HepG2 (cell line): ENCODE data around the gene AP1M1. TPM values are rescaled to one million over a fixed set of nuclear protein-coding genes. Genes with fewer than 3 reads are reported as not detected.
A peak's percentile ranks its signal among the peaks of the same experiment; 100 is the strongest.

Source experiments
- ARNT2 ChIP-seq: sonication (generic); formaldehyde crosslinking; IDR thresholded peaks from 2 replicates; pipeline ENCODE4 v1.8.0; 2022; ENCODE audit warnings: mild to moderate bottlenecking, low read depth, missing genetic modification reagents, moderate library complexity
- ATF1 ChIP-seq: IDR thresholded peaks from 2 replicates; pipeline ENCODE4 v1.6.1; 2016; ENCODE audit warnings: mild to moderate bottlenecking, control low read depth
- DMAP1 ChIP-seq: IDR thresholded peaks from 2 replicates; pipeline ENCODE4 v1.6.1; 2016
- ELF3 ChIP-seq: IDR thresholded peaks from 2 replicates; pipeline ENCODE4 v1.6.1; 2016; ENCODE audit warnings: missing genetic modification reagents, missing compliant biosample characterization
- IRF2 ChIP-seq: IDR thresholded peaks from 2 replicates; pipeline ENCODE4 v1.6.1; 2018; ENCODE audit warnings: missing genetic modification reagents, missing compliant biosample characterization
- KDM3A ChIP-seq: IDR thresholded peaks from 2 replicates; pipeline ENCODE4 v1.6.1; 2018; ENCODE audit warnings: low read depth, missing compliant biosample characterization
- KDM5A ChIP-seq: fragments of 200-600 bp; sonication (generic); IDR thresholded peaks from 2 replicates; pipeline ENCODE4 v1.7.0; 2018; ENCODE audit warnings: antibody characterized with exemption, mild to moderate bottlenecking, low read length, borderline replicate concordance
- KLF9 ChIP-seq: IDR thresholded peaks from 2 replicates; pipeline ENCODE4 v1.6.1; 2016; ENCODE audit warnings: low read depth
- MAX ChIP-seq: IDR thresholded peaks from 2 replicates; pipeline ENCODE4 v1.6.1; 2012; ENCODE audit warnings: inconsistent platforms
- MTA3 ChIP-seq: sonication (generic); formaldehyde crosslinking; IDR thresholded peaks from 2 replicates; pipeline ENCODE4 v1.4.0; 2020; ENCODE audit warnings: missing genetic modification reagents
- MXD4 ChIP-seq: IDR thresholded peaks from 2 replicates; pipeline ENCODE4 v1.6.1; 2016; ENCODE audit warnings: mild to moderate bottlenecking, missing biosample characterization, missing genetic modification reagents
- MYNN ChIP-seq: sonication (generic); formaldehyde crosslinking; IDR thresholded peaks from 2 replicates; pipeline ENCODE4 v1.4.0; 2020; ENCODE audit warnings: mild to moderate bottlenecking, low read depth, missing genetic modification reagents
- POGZ ChIP-seq: sonication (generic); formaldehyde crosslinking; IDR thresholded peaks from 2 replicates; pipeline ENCODE4 v1.4.0; 2020; ENCODE audit warnings: mild to moderate bottlenecking, missing genetic modification reagents
- POLR2A ChIP-seq, 2 experiments: IDR thresholded peaks; 2 replicates each; pipeline ENCODE4 v1.6.1; 2011; ENCODE audit warnings: low read depth in 2 of 2, low read length in 2 of 2, mild to moderate bottlenecking in 1 of 2, moderate library complexity in 1 of 2; ENCODE audit not compliant: insufficient read depth in 1 of 2
- SIN3B ChIP-seq: fragments of 150-350 bp; IDR thresholded peaks from 2 replicates; pipeline ENCODE4 v1.6.1; 2014; ENCODE audit warnings: low read length
- SP2 ChIP-seq: sonication (generic); formaldehyde crosslinking; IDR thresholded peaks from 2 replicates; pipeline ENCODE4 v1.5.1; 2020; ENCODE audit warnings: mild to moderate bottlenecking, missing genetic modification reagents
- TBL1XR1 ChIP-seq: fragments of 150-350 bp; IDR thresholded peaks from 2 replicates; pipeline ENCODE4 v1.6.1; 2014; ENCODE audit warnings: borderline replicate concordance, low read length; ENCODE audit not compliant: partially characterized antibody
- TRAFD1 ChIP-seq: sonication (generic); formaldehyde crosslinking; IDR thresholded peaks from 2 replicates; pipeline ENCODE4 v1.5.1; 2020; ENCODE audit warnings: missing genetic modification reagents, mild to moderate bottlenecking, borderline replicate concordance
- ZFY ChIP-seq: sonication (generic); formaldehyde crosslinking; IDR thresholded peaks from 2 replicates; pipeline ENCODE4 v1.4.0; 2020; ENCODE audit warnings: missing genetic modification reagents
- ZGPAT ChIP-seq: IDR thresholded peaks from 2 replicates; pipeline ENCODE4 v1.6.1; 2016; ENCODE audit warnings: mild to moderate bottlenecking
- ZNF329 ChIP-seq: sonication (generic); formaldehyde crosslinking; IDR thresholded peaks from 2 replicates; pipeline ENCODE4 v1.9.0; 2021; ENCODE audit warnings: low read depth, mild to moderate bottlenecking, missing genetic modification reagents
- ZNF383 ChIP-seq: sonication (generic); formaldehyde crosslinking; IDR thresholded peaks from 2 replicates; pipeline ENCODE4 v1.4.0; 2020; ENCODE audit warnings: missing genetic modification reagents, mild to moderate bottlenecking, borderline replicate concordance
- polyA plus RNA-seq, 8 experiments: library from polyadenylated mRNA; depleted of rRNA in 3 of 8; stranded (reverse) in 7 of 8; unstranded in 1 of 8; fragments of >200 nt; fragmentation: Illumina TruSeq in 4 of 8; extraction: Trizol in 4 of 8; gene quantifications; 2 replicates each; pipeline versions ENCODE4 v1.2.1 to v1.2.3, GENCODE V29; 2011 to 2016; ENCODE audit warnings: low read depth in 4 of 8, missing spikeins in 1 of 8, mixed read lengths in 1 of 8; ENCODE audit not compliant: insufficient read depth in 1 of 8
- total RNA-seq, 5 experiments: library from RNA; depleted of rRNA; stranded (reverse); fragments of >200 nt; fragmentation: Illumina TruSeq; extraction: Trizol; gene quantifications; 2 replicates each; pipeline ENCODE4 v1.2.3, GENCODE V29; 2016; ENCODE audit warnings: low read depth in 1 of 5
- TF ChIP-seq, protein P1 (sequence below): sonication (generic); formaldehyde crosslinking; IDR thresholded peaks from 2 replicates; pipeline ENCODE4 v1.5.0; 2020; ENCODE audit warnings: mild to moderate bottlenecking, missing genetic modification reagents, borderline replicate concordance
- TF ChIP-seq, protein P2 (sequence below): IDR thresholded peaks from 2 replicates; pipeline ENCODE4 v1.6.1; 2016; ENCODE audit warnings: mild to moderate bottlenecking, missing biosample characterization, missing genetic modification reagents

AP1M1 gene
- total and polyA plus RNA-seq, 2 of the 13 experiments (the other 11 are each of a cell fraction or from before 2014, with no cell fraction given): 34.4 to 46.1 TPM

DNA sequence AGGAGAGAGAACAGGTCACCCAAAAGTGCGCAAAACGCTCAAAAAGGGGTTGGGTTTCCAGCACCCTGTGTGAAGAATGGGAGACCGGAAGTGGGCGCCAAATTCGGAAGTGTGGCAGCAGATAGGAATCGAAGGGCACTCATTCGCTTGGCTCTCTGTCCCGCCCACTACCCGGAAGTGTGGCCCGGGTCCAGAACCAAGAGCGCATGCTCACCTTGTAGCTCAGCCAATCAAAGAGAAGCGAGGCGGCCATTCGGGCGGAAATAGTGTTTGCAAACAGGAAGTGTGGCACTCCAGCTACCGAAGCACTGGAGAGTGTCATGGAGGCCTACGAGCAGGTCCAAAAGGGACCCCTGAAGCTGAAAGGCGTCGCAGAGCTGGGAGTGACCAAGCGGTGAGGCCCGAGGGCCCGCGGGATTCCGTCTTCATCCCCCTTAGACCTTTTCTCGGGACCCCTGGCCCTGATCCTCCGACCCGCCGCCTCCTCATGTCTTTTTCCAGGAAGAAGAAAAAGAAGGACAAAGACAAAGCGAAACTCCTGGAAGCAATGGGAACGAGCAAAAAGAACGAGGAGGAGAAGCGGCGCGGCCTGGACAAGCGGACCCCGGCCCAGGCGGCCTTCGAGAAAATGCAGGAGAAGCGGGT is 12.5 kb upstream of the AP1M1 start, which contains the start of gene FAM32A (continued):
- TF ChIP-seq, protein P1, sequence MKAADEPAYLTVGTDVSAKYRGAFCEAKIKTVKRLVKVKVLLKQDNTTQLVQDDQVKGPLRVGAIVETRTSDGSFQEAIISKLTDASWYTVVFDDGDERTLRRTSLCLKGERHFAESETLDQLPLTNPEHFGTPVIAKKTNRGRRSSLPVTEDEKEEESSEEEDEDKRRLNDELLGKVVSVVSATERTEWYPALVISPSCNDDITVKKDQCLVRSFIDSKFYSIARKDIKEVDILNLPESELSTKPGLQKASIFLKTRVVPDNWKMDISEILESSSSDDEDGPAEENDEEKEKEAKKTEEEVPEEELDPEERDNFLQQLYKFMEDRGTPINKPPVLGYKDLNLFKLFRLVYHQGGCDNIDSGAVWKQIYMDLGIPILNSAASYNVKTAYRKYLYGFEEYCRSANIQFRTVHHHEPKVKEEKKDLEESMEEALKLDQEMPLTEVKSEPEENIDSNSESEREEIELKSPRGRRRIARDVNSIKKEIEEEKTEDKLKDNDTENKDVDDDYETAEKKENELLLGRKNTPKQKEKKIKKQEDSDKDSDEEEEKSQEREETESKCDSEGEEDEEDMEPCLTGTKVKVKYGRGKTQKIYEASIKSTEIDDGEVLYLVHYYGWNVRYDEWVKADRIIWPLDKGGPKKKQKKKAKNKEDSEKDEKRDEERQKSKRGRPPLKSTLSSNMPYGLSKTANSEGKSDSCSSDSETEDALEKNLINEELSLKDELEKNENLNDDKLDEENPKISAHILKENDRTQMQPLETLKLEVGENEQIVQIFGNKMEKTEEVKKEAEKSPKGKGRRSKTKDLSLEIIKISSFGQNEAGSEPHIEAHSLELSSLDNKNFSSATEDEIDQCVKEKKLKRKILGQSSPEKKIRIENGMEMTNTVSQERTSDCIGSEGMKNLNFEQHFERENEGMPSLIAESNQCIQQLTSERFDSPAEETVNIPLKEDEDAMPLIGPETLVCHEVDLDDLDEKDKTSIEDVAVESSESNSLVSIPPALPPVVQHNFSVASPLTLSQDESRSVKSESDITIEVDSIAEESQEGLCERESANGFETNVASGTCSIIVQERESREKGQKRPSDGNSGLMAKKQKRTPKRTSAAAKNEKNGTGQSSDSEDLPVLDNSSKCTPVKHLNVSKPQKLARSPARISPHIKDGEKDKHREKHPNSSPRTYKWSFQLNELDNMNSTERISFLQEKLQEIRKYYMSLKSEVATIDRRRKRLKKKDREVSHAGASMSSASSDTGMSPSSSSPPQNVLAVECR (CRISPR knock-in tag): peak; percentile 86; the same call in 1 of the 2 replicates
- TF ChIP-seq MYNN (CRISPR knock-in tag) (peak; percentile 54; the same call in 1 of the 2 replicates), MAX (peak; percentile 62; the same call in 1 of the 2 replicates), TBL1XR1 (peak; percentile 20), ATF1 (CRISPR knock-in tag) (peak; percentile 39; the same call in 1 of the 2 replicates), ELF3 (CRISPR knock-in tag) (peak; percentile 59; the same call in 1 of the 2 replicates), DMAP1 (CRISPR knock-in tag) (peak; percentile 72; the same call in 1 of the 2 replicates), POGZ (CRISPR knock-in tag) (peak; percentile 77), KDM5A (peak; percentile 90), MXD4 (peak; percentile 66; the same call in 1 of the 2 replicates), ARNT2 (CRISPR knock-in tag) (peak; percentile 43; the same call in 1 of the 2 replicates), MTA3 (no peak), POLR2A (IDR thresholded peaks at IDR 0.05; ENCODE audit: insufficient read depth in 1 of 2, low read depth in 2 of 2, low read length in 2 of 2) (peak; percentile 79 to 95), ZGPAT (peak; percentile 62), IRF2 (CRISPR knock-in tag) (peak; percentile 38; the same call in 1 of the 2 replicates), KLF9 (CRISPR knock-in tag) (peak; percentile 28; the same call in 1 of the 2 replicates), ZNF329 (CRISPR knock-in tag) (0 out of 2 replicates have a peak, but pooled peaks have one; percentile 1), KDM3A (CRISPR knock-in tag) (peak; percentile 45), ZNF383 (CRISPR knock-in tag) (no peak), ZFY (peak; percentile 88), TRAFD1 (CRISPR knock-in tag) (no peak), SP2 (peak; percentile 91), SIN3B (peak; percentile 77; the same call in 1 of the 2 replicates)
- TF ChIP-seq, protein P2, sequence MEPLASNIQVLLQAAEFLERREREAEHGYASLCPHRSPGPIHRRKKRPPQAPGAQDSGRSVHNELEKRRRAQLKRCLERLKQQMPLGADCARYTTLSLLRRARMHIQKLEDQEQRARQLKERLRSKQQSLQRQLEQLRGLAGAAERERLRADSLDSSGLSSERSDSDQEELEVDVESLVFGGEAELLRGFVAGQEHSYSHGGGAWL (CRISPR knock-in tag): peak; percentile 53
